Caco-2 (cell line): ENCODE measurements around the gene LLGL1. TPM values are rescaled to one million over a fixed set of nuclear protein-coding genes. Genes with fewer than 3 reads are reported as not detected.

Experiments used
- BruUV-seq: library from RNA; stranded (reverse); fragments of 400-500 nt; replicated peaks from 2 replicates; lab custom pipeline; 2021; lab: Mats Ljungman, UMichigan
- CTCF ChIA-PET: fragments of 300-600 bp; sonication (Branson Sonifier 250); formaldehyde crosslinking; loops from one replicate; lab custom pipeline; 2022; ENCODE audit warnings: antibody characterized with exemption; lab: Charles Lee
- POLR2A ChIA-PET: fragments of 300-600 bp; sonication (Branson Sonifier 250); formaldehyde crosslinking; loops from one replicate; lab custom pipeline; 2022; ENCODE audit warnings: antibody characterized with exemption; lab: Charles Lee
- DNase-seq, 2 experiments: peaks; one replicate each; pipeline versions ENCODE4 v3.0.0 to v3.0.0-alpha.2; 2020 to 2022
- H3K27me3 ChIP-seq: replicated peaks from 2 replicates; pipeline ENCODE4 v1.6.0; 2011; ENCODE audit warnings: low read length; ENCODE audit not compliant: control insufficient read depth, insufficient read depth
- H3K36me3 ChIP-seq: 2 replicates; pipeline ENCODE4 v1.5.1; 2011; ENCODE audit warnings: low read length; ENCODE audit not compliant: control insufficient read depth, insufficient read depth
- H3K4me1 ChIP-seq: fragments of 250-450 bp; sonication (Bioruptor Pico); 2 replicates; pipeline ENCODE4 v1.5.1; 2020; ENCODE audit warnings: mild to moderate bottlenecking
- H3K4me3 ChIP-seq: 2 replicates; pipeline ENCODE4 v1.5.1; 2011; ENCODE audit warnings: low read depth, mild to moderate bottlenecking, control low read depth, low read length
- H3K9me3 ChIP-seq: fragments of 250-450 bp; sonication (Bioruptor Pico); 2 replicates; pipeline ENCODE4 v1.5.1; 2020; ENCODE audit warnings: mild to moderate bottlenecking, moderate library complexity
- H3K27ac Mint-ChIP-seq: one replicate; pipeline ENCODE4 v1.8.0; 2022; ENCODE audit warnings: mixed read lengths; ENCODE audit not compliant: unreplicated experiment
- H3K27me3 Mint-ChIP-seq: one replicate; pipeline ENCODE4 v1.8.0; 2022; ENCODE audit warnings: mixed read lengths; ENCODE audit not compliant: insufficient read depth, unreplicated experiment
- H3K36me3 Mint-ChIP-seq: one replicate; pipeline ENCODE4 v1.8.0; 2022; ENCODE audit warnings: mild to moderate bottlenecking, mixed read lengths; ENCODE audit not compliant: insufficient read depth, unreplicated experiment
- H3K4me1 Mint-ChIP-seq: one replicate; pipeline ENCODE4 v1.8.0; 2022; ENCODE audit warnings: low read depth, mixed read lengths; ENCODE audit not compliant: unreplicated experiment
- H3K4me3 Mint-ChIP-seq: one replicate; pipeline ENCODE4 v1.8.0; 2022; ENCODE audit warnings: mild to moderate bottlenecking, moderate library complexity, mixed read lengths; ENCODE audit not compliant: unreplicated experiment
- H3K9me3 Mint-ChIP-seq: one replicate; pipeline ENCODE4 v1.8.0; 2022; ENCODE audit warnings: mixed read lengths; ENCODE audit not compliant: unreplicated experiment
- intact Hi-C: fragments of 100-400 bp; cut with micrococcal nuclease; formaldehyde crosslinking; loops from one replicate; pipeline ENCODE4 v1.10.0; 2022; ENCODE audit not compliant: unreplicated experiment
- total RNA-seq: library from RNA; stranded (reverse); gene quantifications from 2 replicates; pipeline ENCODE4 v1.2.3, GENCODE V29; 2022
- TF ChIP-seq, protein P1 (sequence below), 2 experiments: fragments of 200-600 bp in 1 of 2; IDR thresholded peaks; 1 replicate in 1 of 2; 2 replicates in 1 of 2; pipeline versions ENCODE4 v1.5.1 to v1.8.0; 2011 to 2022; ENCODE audit warnings: antibody characterized with exemption in 1 of 2, control low read depth in 1 of 2, inconsistent platforms in 1 of 2, low read depth in 1 of 2, low read length in 1 of 2, mild to moderate bottlenecking in 1 of 2, moderate library complexity in 1 of 2; ENCODE audit not compliant: insufficient read depth in 1 of 2, severe bottlenecking in 1 of 2, unreplicated experiment in 1 of 2

The LLGL1 gene
- total RNA-seq, 1 experiment from 2014 or later, result 41.3 TPM

GRCh38 chr17:18187226-18187625, 38.2 kb upstream of the LLGL1 start:
- H3K4me3 Mint-ChIP-seq, result peak overlapping the region; percentile 85
- TF ChIP-seq, protein P1, sequence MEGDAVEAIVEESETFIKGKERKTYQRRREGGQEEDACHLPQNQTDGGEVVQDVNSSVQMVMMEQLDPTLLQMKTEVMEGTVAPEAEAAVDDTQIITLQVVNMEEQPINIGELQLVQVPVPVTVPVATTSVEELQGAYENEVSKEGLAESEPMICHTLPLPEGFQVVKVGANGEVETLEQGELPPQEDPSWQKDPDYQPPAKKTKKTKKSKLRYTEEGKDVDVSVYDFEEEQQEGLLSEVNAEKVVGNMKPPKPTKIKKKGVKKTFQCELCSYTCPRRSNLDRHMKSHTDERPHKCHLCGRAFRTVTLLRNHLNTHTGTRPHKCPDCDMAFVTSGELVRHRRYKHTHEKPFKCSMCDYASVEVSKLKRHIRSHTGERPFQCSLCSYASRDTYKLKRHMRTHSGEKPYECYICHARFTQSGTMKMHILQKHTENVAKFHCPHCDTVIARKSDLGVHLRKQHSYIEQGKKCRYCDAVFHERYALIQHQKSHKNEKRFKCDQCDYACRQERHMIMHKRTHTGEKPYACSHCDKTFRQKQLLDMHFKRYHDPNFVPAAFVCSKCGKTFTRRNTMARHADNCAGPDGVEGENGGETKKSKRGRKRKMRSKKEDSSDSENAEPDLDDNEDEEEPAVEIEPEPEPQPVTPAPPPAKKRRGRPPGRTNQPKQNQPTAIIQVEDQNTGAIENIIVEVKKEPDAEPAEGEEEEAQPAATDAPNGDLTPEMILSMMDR (IDR thresholded peaks at IDR 0.05; ENCODE audit: insufficient read depth in 1 of 2, low read depth in 1 of 2, low read length in 1 of 2, severe bottlenecking in 1 of 2, unreplicated experiment in 1 of 2), result no peak
- peaks cover 66% of the 10 kb centered on the region for H3K36me3 Mint-ChIP-seq
- H3K27ac Mint-ChIP-seq, result peak overlapping the region; percentile 18
- POLR2A ChIA-PET, result no interaction called here
- Histone ChIP-seq H3K27me3 (no peaks in the 10 kb centered on the region), H3K36me3 (peaks cover 13% of the 10 kb centered on the region), H3K9me3 (no peaks in the 10 kb centered on the region), H3K4me1 (peaks cover 34% of the 10 kb centered on the region), H3K4me3 (no peak overlapping the region)
- H3K9me3 Mint-ChIP-seq, result no peaks in the 10 kb centered on the region
- no TSS peak for BruUV-seq
- H3K4me1 Mint-ChIP-seq, result peaks cover 26% of the 10 kb centered on the region
- intact Hi-C loops, result no loop called here
- H3K27me3 Mint-ChIP-seq, result no peaks in the 10 kb centered on the region
- CTCF ChIA-PET, result no interaction called here
- no peak for DNase-seq

GRCh38 chr17:18187821-18188761, 37.3 kb upstream of the LLGL1 start:
- Mint-ChIP-seq H3K4me1 (peaks cover 26% of the 10 kb centered on the region), H3K9me3 (no peaks in the 10 kb centered on the region), H3K27ac (peak overlapping the region; percentile 8), H3K27me3 (no peaks in the 10 kb centered on the region), H3K4me3 (peak overlapping the region; percentile 85), H3K36me3 (peaks cover 62% of the 10 kb centered on the region)
- intact Hi-C loops, result no loop called here
- DNase-seq, result no peak
- H3K27me3 ChIP-seq, result no peaks in the 10 kb centered on the region
- H3K9me3 ChIP-seq, result no peaks in the 10 kb centered on the region
- peaks cover 30% of the 10 kb centered on the region for H3K4me1 ChIP-seq
- peaks cover 13% of the 10 kb centered on the region for H3K36me3 ChIP-seq
- no peak overlapping the region for H3K4me3 ChIP-seq
- ChIA-PET POLR2A (no interaction called here), CTCF (no interaction called here)
- TF ChIP-seq, protein P1 (IDR thresholded peaks at IDR 0.05; ENCODE audit: insufficient read depth in 1 of 2, low read depth in 1 of 2, low read length in 1 of 2, severe bottlenecking in 1 of 2, unreplicated experiment in 1 of 2), result no peak
- no TSS peak for BruUV-seq

DNA sequence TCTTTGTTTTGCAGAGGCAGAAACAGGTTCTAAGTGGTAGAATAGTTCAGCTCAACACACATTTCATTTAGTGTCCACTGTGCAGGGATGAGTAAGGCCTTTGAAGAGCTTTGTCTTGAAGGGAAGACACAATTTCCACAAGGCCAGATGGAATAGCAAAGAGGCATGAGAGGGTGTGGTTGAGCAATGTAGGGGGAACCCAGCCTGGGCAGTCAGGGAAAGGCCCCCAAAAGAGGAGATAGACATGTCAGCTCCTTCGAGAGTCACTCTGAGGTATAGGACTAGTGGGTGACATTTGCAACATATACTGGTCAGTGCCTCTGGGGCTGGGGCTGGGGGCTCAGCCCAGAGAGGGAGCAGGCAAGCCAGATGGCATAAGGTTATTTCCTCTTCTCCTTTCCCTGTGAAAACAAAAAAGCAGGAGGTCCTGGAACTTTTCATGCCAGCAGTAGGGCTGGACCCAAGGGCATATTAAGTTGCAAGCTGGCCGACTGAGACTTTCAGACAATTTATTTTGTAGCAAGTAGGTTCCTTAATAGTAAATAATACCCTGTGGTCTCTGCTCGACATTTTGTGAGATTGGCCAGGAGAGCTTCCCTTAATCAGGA, 34.7 kb upstream of the LLGL1 start:
- DNase-seq, result no peak
- H3K4me3 ChIP-seq, result no peak overlapping the region
- H3K4me1 Mint-ChIP-seq, result peaks cover 19% of the 10 kb centered on the region
- POLR2A ChIA-PET, result no interaction called here
- TF ChIP-seq, protein P1 (IDR thresholded peaks at IDR 0.05; ENCODE audit: insufficient read depth in 1 of 2, low read depth in 1 of 2, low read length in 1 of 2, severe bottlenecking in 1 of 2, unreplicated experiment in 1 of 2), result no peak
- no peaks in the 10 kb centered on the region for H3K9me3 Mint-ChIP-seq
- no peaks in the 10 kb centered on the region for H3K9me3 ChIP-seq
- peaks cover 27% of the 10 kb centered on the region for H3K4me1 ChIP-seq
- peaks cover 18% of the 10 kb centered on the region for H3K36me3 ChIP-seq
- no peaks in the 10 kb centered on the region for H3K27me3 ChIP-seq
- H3K36me3 Mint-ChIP-seq, result peaks cover 65% of the 10 kb centered on the region
- H3K27me3 Mint-ChIP-seq, result no peaks in the 10 kb centered on the region
- no peak overlapping the region for H3K4me3 Mint-ChIP-seq
- H3K27ac Mint-ChIP-seq, result peak overlapping the region; percentile 54
- CTCF ChIA-PET, result no interaction called here
- no TSS peak for BruUV-seq
- intact Hi-C loops, result no loop called here
